HG03521 (cell line): ENCODE results near the gene ADAMTS14.

Experiments used
- ATAC-seq: cut with Tn5 transposase; IDR thresholded peaks from one replicate; pipeline ENCODE4 v1.9.1; 2021; ENCODE audit warnings: mild to moderate bottlenecking, moderate library complexity; ENCODE audit not compliant: unreplicated experiment

ADAMTS14 gene

DNA sequence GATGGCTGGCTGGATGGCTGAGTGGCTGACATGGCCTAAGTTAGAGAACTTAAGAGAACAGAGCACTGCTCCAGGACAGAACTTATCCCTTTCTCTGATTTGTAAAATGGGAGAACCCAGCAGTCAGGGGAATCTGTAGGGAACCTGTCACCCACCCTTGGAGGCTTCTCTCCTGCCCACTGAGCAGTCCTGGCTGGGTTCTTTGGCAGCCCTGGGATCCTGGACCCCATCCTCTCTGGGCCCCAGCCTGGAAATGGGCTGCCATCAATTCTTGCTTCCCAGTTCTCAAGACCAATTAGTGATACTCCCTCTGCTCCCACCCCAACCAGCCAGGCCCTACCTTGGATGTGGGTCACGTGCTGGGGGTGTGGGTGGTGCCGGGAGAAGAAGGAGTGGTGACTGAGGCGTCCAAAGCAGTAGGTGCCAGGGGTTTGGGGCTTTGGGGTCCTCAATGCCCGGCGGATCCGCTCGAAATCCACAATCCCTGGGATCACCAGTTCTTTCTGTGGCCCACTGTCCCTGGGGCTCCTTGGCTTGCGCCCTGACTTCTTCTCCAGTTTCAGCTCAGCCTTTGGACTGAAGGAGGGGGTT lies 109.2 kb downstream of the ADAMTS14 start:
- ATAC-seq = no peak

DNA sequence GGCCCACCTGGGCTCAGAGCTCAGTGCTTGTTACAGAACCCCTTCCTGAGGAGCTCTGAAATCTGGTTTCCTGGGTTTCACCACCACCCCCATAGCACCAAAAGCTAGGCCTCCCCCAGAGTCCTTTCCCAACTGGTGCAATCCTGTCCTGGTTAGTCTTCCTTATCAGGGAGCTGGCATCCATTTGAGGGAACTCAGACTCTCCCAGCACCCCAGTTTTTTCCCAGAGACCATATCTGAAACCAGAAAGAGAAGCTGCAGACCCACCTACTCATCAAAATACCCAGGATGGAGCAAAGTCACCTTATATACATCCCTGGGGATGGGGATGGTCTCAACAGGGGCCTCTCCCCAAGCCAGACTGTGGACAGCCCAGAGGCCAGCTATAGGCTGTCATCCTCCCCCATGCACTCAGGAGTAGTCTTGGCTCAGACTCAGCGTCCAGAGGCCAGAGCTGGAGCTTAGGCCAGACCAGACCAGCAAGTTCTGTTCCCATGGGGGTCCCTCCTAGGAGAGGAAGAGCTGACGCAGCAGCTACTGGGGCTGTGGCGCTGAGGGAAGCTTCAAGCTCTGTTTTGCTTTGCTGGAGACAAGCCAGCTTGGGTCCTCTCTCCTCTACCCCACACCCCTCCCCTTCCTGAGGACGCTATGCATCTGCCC lies 109.9 kb downstream of the ADAMTS14 start:
- ATAC-seq = no peak

DNA sequence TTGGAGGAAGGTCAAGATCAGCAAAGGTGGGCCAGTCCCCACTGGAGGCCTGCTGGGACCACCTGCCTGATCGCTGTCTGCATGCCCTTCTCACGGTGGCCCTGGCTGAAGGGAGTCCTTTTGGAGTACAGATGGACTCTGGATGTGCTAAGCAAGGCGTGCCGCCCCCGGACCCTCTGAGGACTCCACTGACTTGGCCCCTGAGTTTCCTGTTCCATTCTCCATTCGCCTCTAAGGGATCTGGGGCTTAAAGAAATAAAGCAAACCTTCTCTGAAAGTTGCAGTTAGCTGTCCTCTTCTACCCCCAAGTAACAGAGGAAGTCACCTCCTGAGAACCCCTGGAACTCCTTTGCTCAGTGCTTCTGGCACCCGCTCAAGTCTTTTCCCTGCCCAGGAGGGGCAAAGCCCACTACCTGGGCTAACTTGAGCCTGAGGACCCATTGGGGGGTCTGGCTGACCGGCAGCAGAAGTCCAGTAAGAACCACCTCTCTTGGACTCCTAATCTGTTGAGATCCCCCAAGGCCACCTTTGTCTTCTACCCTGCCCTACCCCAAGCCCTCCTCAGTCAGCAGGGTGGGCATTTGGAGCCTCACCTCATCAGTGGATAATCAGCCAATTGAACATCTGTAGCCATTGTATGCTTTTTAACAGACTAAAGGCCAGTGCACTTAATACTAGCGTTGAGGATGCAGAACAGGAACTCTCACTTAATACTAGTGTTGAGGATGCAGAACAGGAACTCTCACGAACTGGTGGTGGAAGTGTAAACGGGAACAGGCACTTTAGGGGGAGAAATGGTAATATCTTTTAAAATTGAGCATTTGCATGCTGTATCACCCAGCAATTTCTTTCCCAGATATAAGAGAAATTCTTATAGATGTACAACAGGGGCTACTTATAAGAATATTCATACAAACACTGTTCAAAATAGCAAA lies 110.7 kb downstream of the ADAMTS14 start:
- ATAC-seq = no peak

DNA sequence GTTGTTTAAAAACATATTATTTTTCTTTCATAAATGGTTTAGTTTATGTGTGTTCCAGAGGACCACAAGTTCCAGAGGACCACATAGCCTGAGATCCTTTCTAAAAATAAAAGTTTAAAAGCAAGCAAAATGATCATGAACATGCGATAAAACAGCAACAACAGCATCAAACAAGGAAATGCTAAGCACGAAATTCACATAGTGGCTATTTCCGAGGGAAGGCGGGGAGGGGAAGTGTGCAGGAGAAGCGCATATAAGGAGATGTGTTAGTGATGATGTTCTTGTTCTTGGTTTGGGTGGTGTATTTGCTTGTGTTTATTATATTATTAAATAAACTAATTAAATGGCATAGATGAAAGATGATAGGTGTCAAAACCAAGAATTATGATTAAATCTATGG lies 111.7 kb downstream of the ADAMTS14 start:
- ATAC-seq = no peak

DNA sequence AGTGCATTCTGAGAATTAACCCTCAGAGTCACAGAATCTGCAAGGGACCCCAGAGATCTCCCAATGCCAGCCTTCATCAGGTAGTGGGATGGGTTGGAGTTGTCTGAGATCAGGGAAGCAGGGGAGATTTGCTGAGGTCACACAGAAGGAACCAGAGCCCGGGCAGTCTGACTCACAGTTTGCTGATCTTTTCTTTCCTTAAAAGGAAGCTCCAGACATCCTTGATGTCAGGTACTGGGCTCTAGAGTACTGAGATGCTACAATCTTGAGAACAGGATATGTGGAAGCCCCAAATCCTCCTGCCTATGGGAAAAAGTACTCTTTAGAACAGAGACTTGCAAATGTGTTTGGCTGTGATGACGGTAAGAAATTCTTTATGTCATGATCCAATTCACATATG lies 112.2 kb downstream of the ADAMTS14 start:
- ATAC-seq = no peak

DNA sequence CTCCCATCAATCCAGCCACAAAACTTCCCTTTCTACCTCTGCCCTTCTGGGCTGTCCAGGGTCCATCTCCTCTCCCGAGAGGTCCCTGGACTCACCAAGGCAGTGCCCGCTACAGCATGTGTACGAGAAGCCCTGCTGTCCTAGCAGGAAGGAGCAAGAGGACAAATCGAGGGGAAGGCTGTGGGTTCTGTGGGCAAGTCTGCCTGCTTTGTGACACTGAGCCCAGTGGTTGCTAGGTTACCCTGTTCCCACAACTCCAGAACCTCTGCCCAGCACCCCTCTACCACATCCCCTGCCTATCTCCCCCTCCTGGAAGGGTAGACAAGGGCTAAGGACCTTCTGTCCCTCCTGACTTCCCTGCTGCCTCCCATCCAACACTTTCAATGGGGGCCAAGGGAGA lies 112.9 kb downstream of the ADAMTS14 start, which contains the start of gene TBATA:
TSS of gene TBATA (minus strand) at position 188 of the 400 bp plus-strand sequence. CDS start 1,998 bp downstream, outside the sequence.
- no peak for ATAC-seq

DNA sequence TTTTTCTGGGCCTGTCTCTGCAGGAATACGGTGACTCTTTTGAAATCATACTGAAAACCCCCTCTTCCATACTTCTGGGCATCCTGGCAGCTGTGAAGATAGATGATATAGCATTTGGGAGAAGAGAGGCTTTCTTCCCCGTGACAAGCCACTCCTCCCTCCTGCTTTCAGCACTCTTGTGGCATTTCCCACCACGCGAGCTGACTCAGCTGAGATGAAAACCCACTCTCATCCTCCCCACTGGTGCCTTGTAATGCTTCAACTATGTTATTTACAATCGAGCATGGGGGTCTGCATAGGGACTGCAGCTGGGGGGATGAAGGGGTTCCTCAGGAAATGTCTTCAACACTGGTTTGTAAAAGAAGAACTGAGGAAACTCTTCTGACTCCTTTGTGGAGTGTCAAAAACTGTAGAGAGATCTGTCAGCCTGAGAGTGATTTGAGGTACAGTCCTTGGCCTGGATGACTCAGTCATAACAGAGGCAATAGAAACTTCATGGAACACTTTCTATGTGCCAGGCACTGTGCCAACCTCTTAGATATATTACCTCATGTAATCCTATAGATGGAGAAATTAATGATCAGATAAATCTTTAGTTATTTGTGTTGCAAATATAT lies 114.6 kb downstream of the ADAMTS14 start:
- no peak for ATAC-seq

DNA sequence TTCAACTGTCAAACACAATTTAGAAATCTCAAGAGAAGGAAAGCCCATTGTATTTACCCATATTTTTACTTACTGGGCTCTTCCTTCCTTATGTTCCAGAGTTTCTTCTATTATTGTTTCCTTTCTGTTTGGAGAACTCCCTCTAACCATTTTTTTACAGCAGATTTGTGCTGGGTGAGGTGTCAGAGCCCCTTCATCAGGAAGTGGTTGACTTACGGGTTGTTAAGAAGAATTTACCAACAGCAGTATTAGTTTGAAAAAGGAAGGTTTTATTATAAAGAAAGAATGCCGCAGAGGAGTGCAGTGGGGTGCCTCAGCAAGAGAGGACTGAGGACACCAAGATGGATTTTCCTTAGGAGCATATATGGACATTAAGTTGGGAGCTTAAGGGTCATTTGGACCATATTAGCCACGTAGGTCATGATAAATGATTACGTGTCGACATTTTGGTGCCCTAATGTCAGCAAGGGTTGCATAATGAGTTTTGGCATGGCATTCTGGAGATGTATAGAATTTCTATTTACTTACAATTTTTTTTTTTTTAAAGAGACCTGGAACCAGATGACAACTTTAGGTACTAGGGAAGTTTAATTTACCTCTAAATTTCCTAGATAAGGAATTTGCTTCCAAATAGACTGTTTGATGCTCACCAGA lies 119.2 kb downstream of the ADAMTS14 start:
- ATAC-seq = no peak

DNA sequence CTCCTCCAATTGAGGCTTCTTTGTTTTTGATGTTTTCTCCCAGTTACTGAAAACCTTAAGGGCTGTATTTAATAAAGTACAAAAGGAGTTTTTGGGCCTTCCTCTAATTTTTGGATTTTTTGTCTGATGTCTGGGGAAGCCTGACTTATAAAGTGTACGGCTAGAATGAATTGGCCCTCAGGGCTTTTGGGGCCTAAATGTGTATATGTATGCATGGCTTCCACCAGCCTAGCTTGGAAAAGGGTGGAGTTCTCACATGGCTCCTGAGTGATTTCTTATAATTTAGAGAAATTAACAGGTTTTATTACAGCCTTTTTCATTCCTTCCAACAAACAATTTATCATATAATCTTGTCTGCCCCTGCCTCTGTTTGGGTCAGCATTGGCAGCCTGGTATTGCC lies 123.3 kb downstream of the ADAMTS14 start:
- no peak for ATAC-seq

DNA sequence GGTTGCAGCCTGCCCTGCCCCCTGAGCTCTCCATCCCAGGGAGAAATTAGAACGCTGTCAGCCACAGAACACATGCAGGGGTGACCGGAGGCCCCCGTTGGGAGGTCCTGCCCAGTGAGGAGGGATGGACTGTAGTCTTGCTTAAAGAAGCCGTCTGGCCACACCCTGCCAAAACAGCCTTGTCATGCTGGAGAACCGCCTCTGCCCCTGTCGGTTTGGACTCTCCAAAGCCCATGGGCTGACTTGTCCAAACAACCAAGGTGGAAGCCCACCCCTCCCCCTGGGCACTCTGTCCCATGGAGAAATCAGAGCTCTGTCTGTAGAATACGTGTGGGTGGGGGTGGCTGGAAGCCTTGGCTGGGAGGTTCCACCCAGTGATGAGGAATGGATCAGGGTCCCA lies 125.5 kb downstream of the ADAMTS14 start:
- no peak for ATAC-seq

DNA sequence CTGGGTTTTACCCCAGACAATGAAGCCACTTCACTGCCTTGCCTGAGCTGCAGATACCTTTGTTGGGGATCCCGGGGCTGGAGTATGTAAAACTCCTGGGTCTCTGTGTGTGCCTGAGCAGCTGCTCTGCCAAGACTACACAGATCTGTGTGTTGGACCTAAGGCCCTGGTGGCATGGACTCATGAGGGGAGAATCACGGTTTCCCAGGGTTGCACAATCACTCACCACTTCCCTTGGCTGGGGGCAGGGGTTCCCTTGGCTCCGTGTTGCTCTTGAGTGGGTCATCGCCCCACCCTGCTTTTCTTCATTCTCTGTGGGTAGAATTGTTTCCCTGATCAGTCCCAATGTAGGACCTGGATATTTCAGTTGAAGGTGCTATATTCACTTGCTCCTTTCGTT lies 126.8 kb downstream of the ADAMTS14 start:
- ATAC-seq = no peak

DNA sequence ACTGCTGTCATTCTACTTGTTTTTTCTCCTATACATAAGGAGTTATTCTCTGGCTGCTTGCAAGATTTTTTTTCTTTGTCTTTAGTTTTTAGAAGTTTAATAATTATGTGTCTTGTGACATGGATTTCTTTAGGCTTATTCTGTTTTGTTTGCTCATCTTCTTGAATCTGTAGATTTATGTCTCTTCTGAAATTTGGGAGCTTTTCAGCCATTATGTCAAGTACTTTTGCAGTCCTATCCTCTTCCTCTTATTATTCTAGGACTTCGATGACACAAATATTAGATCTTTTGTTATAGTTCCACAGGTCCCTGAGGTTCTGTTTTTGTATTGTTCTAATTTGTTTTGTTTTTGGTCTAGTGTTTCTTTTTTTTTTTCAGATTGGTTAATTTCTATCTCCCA lies 129.5 kb downstream of the ADAMTS14 start:
- no peak for ATAC-seq

DNA sequence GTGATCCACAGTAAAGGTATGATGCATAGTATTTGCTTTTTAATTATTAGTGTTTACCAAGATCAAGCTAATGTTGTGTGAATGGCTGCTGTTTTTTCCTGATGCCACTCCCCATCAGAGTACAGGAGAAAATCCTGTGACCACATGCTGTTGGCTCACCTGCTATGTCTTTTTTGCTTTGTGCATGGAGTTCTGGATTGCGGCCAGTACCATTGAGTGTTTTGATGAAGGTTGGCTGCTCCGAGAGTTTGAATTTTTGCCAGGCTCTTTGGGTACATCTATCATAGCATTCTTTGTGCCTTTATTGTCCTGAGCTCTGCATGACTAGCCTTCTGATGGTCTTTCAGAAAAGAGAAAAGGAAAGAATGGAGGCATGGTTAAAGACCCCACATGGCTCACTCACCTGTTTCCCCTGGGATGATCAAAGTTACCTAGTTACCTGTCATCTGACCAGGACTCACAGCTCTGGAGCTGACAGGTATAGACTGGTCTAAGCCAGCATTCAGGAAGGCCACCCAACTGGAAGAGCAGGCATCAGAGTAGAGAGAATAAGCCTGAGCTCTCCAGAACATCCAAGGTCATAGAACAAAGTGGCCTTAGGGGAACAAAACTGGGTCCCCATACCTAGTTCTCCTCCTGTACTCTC lies 131.6 kb downstream of the ADAMTS14 start:
- no peak for ATAC-seq

DNA sequence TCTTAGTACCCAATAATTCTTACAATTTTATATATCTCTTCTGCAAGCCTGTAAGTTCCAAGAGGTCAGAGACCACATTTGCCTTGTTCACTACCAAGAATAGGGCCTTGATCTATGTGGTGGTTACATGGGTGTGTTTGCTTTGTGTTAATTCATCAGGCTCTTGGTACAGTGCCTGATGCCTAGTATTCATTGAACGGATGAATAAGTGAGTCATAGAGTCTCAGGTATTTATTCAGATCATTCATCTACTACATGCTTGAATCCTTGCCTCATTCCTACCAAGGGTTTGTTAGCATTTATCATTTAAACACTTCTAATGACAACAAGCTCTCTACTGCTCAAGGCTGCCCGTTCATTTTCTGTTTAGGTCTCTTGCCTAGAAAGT lies 132.1 kb downstream of the ADAMTS14 start:
- ATAC-seq = no peak

DNA sequence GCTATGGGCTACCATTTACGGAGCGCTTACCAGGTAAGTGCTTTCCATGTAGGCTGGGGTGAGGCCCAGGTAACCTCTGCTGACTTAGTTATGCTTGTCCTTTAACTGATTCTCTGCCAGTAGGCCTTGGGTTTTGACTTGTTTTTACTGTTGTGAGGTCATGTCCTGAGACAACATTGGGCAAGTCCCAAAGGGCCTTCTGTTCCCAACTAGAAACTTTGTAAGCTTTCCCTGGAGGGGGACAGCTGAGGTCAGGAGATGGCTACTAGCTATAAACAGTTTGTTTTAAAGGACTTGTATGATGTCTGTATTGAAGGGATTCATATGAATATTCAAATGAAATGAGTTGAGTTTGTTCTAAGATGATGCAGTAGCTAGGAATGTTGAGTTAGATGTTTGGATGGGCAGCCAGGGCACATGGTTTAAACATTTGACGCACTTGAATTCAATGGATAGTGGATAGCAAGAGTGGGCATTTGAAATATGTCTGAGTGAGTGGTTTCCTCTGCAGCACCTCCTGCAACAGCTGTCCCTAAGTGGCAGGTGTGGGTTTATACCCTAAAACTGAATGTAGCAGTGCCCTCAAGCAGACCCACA lies 133.4 kb downstream of the ADAMTS14 start:
- no peak for ATAC-seq

DNA sequence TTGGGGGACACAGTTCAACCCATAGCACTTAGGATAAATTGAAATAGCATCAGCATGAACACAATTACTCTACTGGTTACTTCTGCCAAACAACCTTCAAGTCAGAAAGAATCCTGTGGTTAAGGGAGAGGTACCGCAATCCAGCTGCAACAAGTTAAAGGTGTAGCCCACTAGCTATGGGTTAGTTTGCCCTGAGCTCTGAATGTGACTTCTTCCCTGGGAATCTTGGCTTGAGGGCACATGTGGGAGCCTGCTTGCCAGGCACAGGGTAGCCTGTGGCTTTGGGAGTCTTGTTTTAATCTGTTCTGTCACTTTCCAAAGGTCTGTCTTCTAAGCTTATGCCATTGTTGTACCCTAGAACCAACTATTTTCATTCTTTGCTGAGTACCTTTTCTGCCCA lies 134.5 kb downstream of the ADAMTS14 start:
- no peak for ATAC-seq

DNA sequence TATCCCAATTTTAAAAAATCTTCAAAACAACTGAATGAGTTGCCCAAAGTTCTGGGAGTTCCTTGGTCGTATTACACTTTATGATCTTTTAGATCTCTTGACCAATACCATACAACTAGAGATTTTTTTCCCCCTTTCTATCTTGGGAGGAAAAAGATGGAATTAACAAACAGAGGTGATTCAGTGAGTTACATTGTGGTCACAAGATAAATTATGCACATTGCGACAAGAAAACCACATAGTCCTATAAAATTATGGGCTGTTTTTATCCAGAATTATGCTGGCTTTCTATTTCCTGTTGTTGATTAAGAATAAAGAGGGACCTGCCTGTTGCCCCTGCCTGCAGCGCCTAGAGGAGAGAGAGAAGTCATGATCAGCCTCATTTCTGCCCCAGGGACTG lies 135.2 kb downstream of the ADAMTS14 start:
- no peak for ATAC-seq

DNA sequence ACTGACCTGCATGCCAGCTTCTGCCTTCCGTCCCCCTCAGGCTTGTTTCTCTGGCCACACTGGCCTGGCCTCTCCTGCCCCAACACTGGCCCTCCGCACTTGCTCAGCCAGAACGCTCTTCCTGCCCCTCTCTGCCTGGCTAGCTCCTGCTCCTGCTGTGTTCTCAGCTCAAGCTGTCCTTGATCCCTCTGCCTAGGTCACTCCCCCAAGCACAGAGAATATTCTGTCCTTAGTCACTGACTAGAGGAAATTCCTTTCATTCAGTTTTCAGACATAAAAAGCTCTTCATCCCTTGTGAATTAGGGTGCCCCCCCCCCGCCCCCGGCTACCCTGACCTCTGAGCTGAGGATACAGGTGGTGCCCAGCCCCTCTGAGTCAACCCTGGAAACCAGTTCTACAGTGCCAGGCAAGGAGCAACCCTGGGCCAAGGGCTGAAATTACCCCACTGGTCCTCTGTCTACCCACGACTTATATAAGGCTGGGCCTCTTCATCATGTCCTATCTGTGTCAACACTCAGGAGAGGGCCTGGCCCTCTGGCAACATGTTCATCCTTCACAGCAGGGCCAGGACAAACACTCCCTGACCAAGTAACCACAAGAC lies 136.8 kb downstream of the ADAMTS14 start:
- ATAC-seq = no peak

DNA sequence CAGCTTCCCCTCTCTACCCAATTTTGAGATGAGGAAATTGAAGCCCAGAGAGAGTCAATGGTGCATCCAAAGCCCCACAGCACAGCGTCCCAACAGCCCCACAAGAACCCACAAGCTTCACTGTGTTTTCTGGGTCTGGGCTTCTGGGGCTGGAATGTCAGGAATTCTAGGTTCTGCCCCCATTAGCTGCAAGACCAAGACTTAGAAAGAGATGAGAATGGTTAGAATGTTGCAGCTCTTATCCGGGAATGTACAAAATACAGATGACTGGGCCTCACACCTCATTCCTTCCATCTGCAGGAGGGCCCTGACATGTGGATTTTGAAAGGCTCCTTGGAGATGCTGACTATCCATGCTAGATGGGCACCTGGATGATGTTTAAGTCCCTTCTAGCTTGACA lies 137.4 kb downstream of the ADAMTS14 start:
- no peak for ATAC-seq

DNA sequence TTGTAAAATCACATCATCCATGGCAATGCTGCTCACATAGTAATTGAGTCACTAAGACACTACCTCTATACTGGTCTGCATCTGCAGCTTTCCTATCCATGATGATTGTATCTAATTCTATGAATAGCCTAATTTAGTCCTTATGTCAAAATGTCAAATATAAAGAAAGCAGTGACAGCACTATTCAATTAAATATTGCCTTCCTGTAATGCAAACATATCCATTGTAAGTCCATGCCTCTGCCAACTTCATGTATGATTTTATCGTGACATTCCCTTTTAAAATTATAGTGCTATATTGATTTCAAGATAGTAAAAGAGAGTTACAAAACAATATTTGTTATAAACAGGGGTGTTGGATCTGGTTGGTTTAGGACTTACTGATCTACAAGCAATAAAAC lies 138.7 kb downstream of the ADAMTS14 start:
- ATAC-seq = no peak
